Activated CD4-positive, alpha-beta T cell treated with anti-CD3 and anti-CD28 coated beads, Interleukin-2, amount 10 ng/mL, durations not matched to agents 7 days and 5 days (primary cell): ENCODE results near the gene ITCH. TPM values are rescaled to one million over a fixed set of nuclear protein-coding genes. Genes with fewer than 3 reads are reported as not detected.
"Not testable (repeated sequence)": the region's sequence is repeated elsewhere in the genome, so short reads cannot be mapped to it uniquely, and the experiment has no call there.

Experiments
- CTCF ChIA-PET: fragments of 350-600 bp; sonication (Branson Sonifier 250); formaldehyde crosslinking; loops from one replicate; lab custom pipeline; 2021; ENCODE audit warnings: antibody characterized with exemption; lab: Charles Lee
- POLR2A ChIA-PET: fragments of 350-600 bp; sonication (Branson Sonifier 250); formaldehyde crosslinking; loops from one replicate; lab custom pipeline; 2021; ENCODE audit warnings: antibody characterized with exemption; lab: Charles Lee
- DNase-seq: peaks from one replicate; pipeline ENCODE4 v3.0.0-alpha.2; 2020
- H3K27ac Mint-ChIP-seq: one replicate; pipeline ENCODE4 v1.8.0; 2021; ENCODE audit warnings: mild to moderate bottlenecking, moderate library complexity, mixed read lengths
- H3K27me3 Mint-ChIP-seq: one replicate; pipeline ENCODE4 v1.8.0; 2021; ENCODE audit warnings: mixed read lengths
- H3K36me3 Mint-ChIP-seq: one replicate; pipeline ENCODE4 v1.8.0; 2021; ENCODE audit warnings: low read depth, mixed read lengths
- H3K4me1 Mint-ChIP-seq: one replicate; pipeline ENCODE4 v1.8.0; 2021; ENCODE audit warnings: mixed read lengths
- H3K4me3 Mint-ChIP-seq: one replicate; pipeline ENCODE4 v1.8.0; 2021; ENCODE audit warnings: mild to moderate bottlenecking, moderate library complexity, mixed read lengths
- H3K9me3 Mint-ChIP-seq: one replicate; pipeline ENCODE4 v1.8.0; 2021; ENCODE audit warnings: mixed read lengths
- total RNA-seq, 2 experiments: library from RNA; stranded (reverse); gene quantifications; one replicate each; pipeline ENCODE4 v1.2.3, GENCODE V29; 2021

Gene ITCH
- total RNA-seq, 2 experiments from 2014 or later, result 46.9 to 48.5 TPM

DNA sequence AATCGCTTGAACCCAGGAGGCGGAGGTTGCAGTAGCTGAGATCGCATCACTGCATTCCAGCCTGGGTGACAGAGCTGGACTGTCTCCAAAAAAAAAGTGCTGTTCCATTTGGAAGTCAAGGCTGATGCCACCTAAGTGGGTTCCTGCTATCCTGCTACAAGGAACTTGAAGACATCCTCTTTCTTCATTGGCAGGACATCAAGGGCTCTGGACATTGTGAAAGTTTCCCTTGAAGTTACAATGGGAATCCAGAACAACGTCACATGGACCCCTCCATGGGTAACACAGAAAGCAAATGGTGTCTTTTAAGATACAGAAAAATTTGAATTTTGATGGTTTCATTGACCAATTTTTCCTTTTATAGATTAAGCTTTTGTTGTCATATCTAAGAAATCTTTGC lies 15.5 kb upstream of the ITCH start:
- peaks cover 7% of the 10 kb centered on the region for H3K4me1 Mint-ChIP-seq

DNA sequence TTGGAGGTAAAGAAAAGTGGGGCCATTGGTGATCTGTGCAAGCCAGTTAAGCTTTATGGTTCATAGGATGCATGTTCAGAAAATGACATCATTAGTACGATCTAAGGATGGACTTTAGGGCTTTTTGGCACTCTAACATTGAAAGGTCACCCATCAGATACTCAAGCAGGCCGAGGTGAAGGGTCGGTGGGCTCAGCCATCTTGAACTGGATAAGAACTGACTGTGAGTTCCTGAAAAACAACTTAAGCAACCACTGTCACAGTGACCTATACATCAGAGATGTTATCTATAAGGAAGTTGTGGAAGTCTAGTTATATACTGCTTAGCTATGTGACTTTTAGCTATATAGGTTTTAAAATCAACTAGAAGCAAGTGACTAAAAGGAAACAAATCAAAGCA lies 13.0 kb upstream of the ITCH start:
- Mint-ChIP-seq H3K36me3 (no peaks in the 10 kb centered on the region), H3K9me3 (no peaks in the 10 kb centered on the region), H3K27me3 (no peaks in the 10 kb centered on the region), H3K4me1 (peaks cover 7% of the 10 kb centered on the region), H3K4me3 (no peak overlapping the region), H3K27ac (no peak overlapping the region)
- no peak for DNase-seq
- ChIA-PET POLR2A (no interaction called here), CTCF (interaction anchor here (0.7 to 2.5 kb wide), 3 partner anchors 12 to 37 kb away, joined by 3 to 12 read pairs (median 8); no protein-coding TSS in a partner anchor)

More for the DNA sequence above, 15.5 kb upstream of the ITCH start:
- no peak overlapping the region for H3K4me3 Mint-ChIP-seq
- no peak for DNase-seq
- H3K9me3 Mint-ChIP-seq, result no peaks in the 10 kb centered on the region
- CTCF ChIA-PET, result interaction anchor here (0.7 to 2.5 kb wide), 3 partner anchors 10 to 604 kb away, joined by 4 to 12 read pairs (median 4); partner anchors contain the start of gene ITCH
- no peaks in the 10 kb centered on the region for H3K27me3 Mint-ChIP-seq
- no peaks in the 10 kb centered on the region for H3K36me3 Mint-ChIP-seq
- POLR2A ChIA-PET, result no interaction called here
- H3K27ac Mint-ChIP-seq, result no peak overlapping the region

DNA sequence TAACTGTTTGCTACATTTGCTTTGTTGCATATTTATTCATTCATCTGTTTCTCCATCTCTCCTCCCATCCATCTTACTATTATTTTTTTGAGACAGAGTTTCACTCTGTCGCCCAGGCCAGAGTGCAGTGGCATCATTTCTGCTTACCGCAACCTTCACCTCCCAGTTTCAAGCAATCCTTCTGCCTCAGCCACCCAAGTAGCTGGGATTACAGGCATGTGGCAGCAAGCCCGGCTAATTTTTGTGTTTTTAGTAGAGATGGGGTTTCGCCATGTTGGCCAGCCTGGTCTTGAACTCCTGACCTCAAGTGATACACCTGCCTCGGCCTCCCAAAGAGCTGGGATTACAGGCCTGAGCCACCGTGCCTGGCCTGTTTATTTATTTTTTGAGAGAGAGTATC lies 9.6 kb upstream of the ITCH start:
- H3K9me3 Mint-ChIP-seq, H3K27me3 Mint-ChIP-seq, H3K36me3 Mint-ChIP-seq, H3K4me1 Mint-ChIP-seq, DNase-seq, H3K27ac Mint-ChIP-seq, H3K4me3 Mint-ChIP-seq, CTCF ChIA-PET, POLR2A ChIA-PET: not testable (repeated sequence)

DNA sequence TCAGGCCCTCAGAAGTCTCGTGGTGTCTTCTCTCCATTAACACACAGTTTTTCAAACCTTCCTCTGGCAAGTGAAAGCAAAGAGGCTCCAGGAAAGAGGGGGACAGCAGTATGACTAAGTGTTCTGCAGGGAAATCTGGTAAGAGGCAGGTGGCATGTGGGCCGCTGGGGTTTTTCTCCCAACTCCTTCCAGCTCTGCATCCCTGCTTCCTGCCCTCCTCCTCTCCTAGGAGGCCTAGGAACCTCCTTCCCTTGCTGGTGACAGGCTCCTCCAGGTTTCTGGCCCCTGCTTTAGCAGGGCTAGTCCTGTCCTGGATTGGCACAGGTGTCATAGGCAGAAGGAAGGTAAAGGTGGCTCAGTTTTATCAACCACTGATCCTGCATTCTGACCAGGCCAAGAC lies 7.6 kb upstream of the ITCH start:
- Mint-ChIP-seq H3K4me3 (no peak overlapping the region), H3K27ac (no peak overlapping the region), H3K27me3 (no peaks in the 10 kb centered on the region), H3K4me1 (peaks cover 2% of the 10 kb centered on the region), H3K36me3 (no peaks in the 10 kb centered on the region), H3K9me3 (no peaks in the 10 kb centered on the region)
- ChIA-PET POLR2A (no interaction called here), CTCF (no interaction called here)
- no peak for DNase-seq

DNA sequence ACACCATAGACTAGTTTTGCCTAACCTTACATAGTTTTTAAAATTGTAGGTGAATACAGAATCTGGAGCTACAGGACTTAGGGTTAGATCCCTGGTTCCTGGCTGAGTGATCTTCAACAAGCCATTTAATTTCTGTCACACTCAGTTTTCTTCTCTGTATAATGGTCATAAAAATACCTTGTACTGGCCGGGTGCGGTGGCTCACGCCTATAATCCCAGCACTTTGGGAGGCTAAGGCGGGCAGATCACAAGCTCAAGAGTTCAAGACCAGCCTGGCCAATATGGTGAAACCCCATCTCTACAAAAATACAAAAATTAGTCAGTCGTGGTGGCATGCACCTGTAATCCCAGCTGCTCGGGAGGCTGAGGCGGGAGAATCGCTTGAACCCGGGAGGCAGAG lies 3.3 kb upstream of the ITCH start:
- H3K36me3 Mint-ChIP-seq, H3K27me3 Mint-ChIP-seq, H3K9me3 Mint-ChIP-seq, POLR2A ChIA-PET, H3K27ac Mint-ChIP-seq, H3K4me3 Mint-ChIP-seq, DNase-seq, CTCF ChIA-PET: not testable (repeated sequence)
- H3K4me1 Mint-ChIP-seq, result peaks cover 18% of the 10 kb centered on the region

DNA sequence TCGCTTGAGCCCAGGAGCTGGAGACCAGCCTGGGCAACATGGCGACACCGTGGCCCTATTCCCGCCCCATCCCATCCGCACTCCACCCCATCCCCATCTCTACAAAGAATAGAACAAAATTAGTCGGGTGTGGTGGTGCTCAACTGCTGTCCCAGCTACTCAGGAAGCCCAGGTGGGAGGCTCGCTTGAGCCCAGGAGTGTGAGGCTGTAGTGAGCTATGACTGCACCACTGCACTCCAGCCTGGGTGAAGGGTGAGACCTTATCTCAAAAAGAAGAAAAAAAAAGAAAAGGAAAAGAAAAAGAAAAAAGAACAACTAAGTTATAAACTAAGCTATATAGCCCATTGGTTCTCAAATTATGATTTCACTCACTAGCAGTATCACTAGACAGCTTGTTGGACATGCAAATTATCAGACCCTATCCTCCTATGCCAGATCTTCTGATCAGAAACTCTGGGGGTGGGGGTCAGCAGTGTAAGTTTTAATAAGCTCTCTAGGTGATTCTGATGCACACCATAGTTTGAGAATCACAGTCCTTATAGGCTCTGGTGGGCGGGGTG lies 491 bp upstream of the ITCH start:
- Mint-ChIP-seq H3K36me3 (peaks cover 20% of the 10 kb centered on the region), H3K4me3 (peak overlapping the region; percentile 91), H3K27me3 (no peaks in the 10 kb centered on the region), H3K4me1 (peaks cover 40% of the 10 kb centered on the region), H3K27ac (peak overlapping the region; percentile 96), H3K9me3 (no peaks in the 10 kb centered on the region)
- POLR2A ChIA-PET, result interaction anchor here (0.6 to 2.3 kb wide), 2 partner anchors 23 to 153 kb away, joined by 3 to 7 read pairs; no protein-coding TSS in a partner anchor
- DNase-seq, result no peak
- CTCF ChIA-PET, result interaction anchor here (0.6 to 2.6 kb wide), 10 partner anchors 9 to 991 kb away, joined by 3 to 11 read pairs (median 4); partner anchors contain the start of gene DYNLRB1

DNA sequence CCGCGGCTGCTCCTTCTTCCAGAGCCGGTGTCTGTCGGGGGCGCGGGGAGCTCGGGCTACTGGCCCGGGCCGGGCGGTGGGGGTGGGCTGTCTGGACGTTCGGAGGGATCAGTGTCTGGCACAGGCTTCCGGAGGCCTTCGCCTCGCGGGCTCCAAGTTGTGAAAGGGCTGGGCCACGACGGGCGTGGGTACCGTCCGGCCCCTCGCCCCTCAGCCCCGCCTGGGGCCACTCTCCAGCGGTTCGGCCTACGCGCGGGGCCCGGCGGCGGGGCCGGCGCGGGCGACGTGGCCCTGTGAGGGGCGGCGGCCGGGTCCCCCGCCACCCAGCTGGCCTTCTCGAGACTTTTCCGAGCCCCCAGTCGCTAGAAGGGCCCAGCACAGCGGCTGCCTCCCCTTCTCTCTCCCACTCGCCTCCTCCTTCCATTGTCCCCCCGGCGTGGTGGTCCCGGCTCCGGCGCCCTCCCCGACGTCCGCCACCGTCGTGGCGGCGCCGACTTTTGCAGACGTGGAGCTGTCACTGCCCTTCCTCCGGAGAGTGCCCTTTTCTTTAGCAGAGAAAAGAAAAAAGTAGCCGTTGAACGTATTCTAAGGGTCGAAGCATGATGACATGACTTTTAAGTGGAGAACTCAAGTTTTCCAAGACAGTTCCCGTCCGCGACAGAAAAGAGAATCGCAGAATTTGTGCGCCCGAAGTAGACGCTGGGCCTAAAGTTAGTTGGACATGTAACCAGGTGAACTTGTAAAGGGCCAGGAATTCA lies 571 bp downstream of the ITCH start:
- Mint-ChIP-seq H3K4me1 (peaks cover 50% of the 10 kb centered on the region), H3K9me3 (no peaks in the 10 kb centered on the region), H3K36me3 (peaks cover 29% of the 10 kb centered on the region), H3K4me3 (peak overlapping the region; percentile 91), H3K27me3 (no peaks in the 10 kb centered on the region), H3K27ac (peak overlapping the region; percentile 96)
- ChIA-PET POLR2A (interaction anchor here (2.3 kb wide), 1 partner anchor 152 kb away, joined by 7 read pairs; no protein-coding TSS in a partner anchor), CTCF (interaction anchor here (0.6 to 2.6 kb wide), 7 partner anchors 16 to 990 kb away, joined by 3 to 11 read pairs (median 4); partner anchors contain the start of gene DYNLRB1)
- no peak for DNase-seq

DNA sequence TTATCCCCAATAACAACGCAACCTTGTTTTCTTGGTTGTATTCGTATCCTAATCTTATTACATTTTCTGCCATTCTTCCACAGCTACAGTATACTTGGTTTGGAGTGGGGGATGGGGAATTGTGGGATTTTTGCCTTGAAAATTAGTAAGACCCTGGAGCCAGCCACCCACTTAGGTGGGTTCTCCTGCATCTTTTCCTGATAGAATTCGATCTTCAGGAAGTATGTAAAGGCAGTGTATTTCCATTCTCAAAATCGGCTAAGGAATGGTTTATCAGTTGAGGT lies 1.1 kb downstream of the ITCH start:
- POLR2A ChIA-PET, result interaction anchor here (2.3 kb wide), 1 partner anchor 151 kb away, joined by 7 read pairs; no protein-coding TSS in a partner anchor
- DNase-seq, result no peak
- Mint-ChIP-seq H3K4me1 (peaks cover 55% of the 10 kb centered on the region), H3K9me3 (no peaks in the 10 kb centered on the region), H3K27ac (peak overlapping the region; percentile 90), H3K36me3 (peaks cover 34% of the 10 kb centered on the region), H3K4me3 (peak overlapping the region; percentile 91), H3K27me3 (no peaks in the 10 kb centered on the region)
- CTCF ChIA-PET, result interaction anchor here (0.6 to 2.6 kb wide), 3 partner anchors 52 to 172 kb away, joined by 3 to 11 read pairs (median 4); partner anchors contain the start of gene DYNLRB1

DNA sequence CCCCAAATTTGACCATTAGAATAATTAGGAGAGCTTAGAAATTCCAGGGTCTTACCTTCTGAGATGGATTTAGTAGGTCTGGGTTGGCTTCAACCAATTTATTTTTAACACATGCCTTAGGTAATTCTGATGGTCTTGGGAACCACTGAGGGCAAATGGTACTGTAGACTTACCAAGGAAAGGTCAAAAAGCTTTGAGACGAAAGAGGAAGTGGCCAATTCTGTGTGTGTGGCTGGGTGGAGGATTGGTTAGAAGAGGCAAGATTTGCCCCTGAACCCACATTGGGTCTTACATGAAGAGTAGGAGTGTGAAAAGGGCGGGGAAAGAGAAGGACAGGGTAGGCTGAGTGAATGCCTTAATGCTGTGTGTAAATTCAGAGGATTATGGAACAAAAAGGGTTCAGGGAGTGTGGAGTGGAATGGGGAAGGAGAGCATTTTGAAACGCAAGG lies 2.7 kb downstream of the ITCH start:
- peaks cover 63% of the 10 kb centered on the region for H3K4me1 Mint-ChIP-seq

DNA sequence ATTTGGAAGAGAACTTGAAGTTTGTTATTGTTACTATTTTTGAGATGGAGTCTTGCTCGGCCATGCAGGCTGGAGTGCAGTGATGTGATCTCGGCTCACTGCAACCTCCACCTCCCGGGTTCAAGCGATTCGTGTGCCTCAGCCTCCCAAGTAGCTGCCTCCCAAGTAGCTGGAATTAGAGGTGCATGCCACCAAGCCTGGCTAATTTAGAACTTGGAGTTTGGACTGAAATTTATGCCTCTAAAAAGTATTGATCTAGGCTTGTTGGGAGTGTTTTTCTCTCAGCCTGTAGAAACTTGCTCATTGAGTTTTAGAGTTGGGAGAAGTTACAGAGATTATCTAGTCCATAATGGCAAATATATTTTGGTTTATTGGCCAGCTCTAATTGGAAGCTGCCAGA lies 4.1 kb downstream of the ITCH start:
- Mint-ChIP-seq H3K4me1 (peaks cover 62% of the 10 kb centered on the region), H3K4me3 (no peak overlapping the region), H3K36me3 (peaks cover 53% of the 10 kb centered on the region), H3K27ac (no peak overlapping the region), H3K9me3 (no peaks in the 10 kb centered on the region), H3K27me3 (no peaks in the 10 kb centered on the region)
- ChIA-PET CTCF (interaction anchor here (0.7 to 5.4 kb wide), 4 partner anchors 14 to 95 kb away, joined by 3 to 21 read pairs (median 4); no protein-coding TSS in a partner anchor), POLR2A (interaction anchor here (0.6 to 0.7 kb wide), 2 partner anchors 26 to 163 kb away, joined by 3 to 4 read pairs; no protein-coding TSS in a partner anchor)
- no peak for DNase-seq

More for the DNA sequence above, 2.7 kb downstream of the ITCH start:
- Mint-ChIP-seq H3K36me3 (peaks cover 50% of the 10 kb centered on the region), H3K9me3 (no peaks in the 10 kb centered on the region), H3K4me3 (peak overlapping the region; percentile 22), H3K27ac (peak overlapping the region; percentile 10), H3K27me3 (no peaks in the 10 kb centered on the region)
- CTCF ChIA-PET, result interaction anchor here (0.7 to 5.4 kb wide), 3 partner anchors 53 to 177 kb away, joined by 3 to 21 read pairs (median 3); no protein-coding TSS in a partner anchor
- POLR2A ChIA-PET, result no interaction called here
- DNase-seq, result peak; percentile 29

DNA sequence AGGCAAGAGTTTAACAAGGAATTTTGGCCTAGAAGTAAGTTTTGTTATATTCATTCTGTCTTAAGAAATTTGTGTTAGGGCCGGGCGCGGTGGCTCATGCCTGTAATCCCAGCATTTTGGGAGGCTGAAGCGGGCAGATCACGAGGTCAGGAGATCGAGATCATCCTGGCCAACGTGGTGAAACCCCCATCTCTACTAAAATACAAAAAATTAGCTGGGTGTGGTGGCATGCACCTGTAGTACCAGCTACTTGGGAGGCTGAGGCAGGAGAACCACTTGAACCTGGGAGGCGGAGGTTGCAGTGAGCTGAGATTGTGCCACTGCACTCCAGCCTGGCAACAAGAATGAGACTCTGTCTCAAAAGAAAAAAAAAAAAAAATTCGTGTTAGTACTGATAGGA lies 4.8 kb downstream of the ITCH start:
- not testable (repeated sequence) for H3K4me3 Mint-ChIP-seq, H3K27ac Mint-ChIP-seq, H3K27me3 Mint-ChIP-seq, DNase-seq, H3K9me3 Mint-ChIP-seq
- H3K36me3 Mint-ChIP-seq, result peaks cover 55% of the 10 kb centered on the region
- CTCF ChIA-PET, result interaction anchor here (0.6 to 5.4 kb wide), 5 partner anchors 35 to 648 kb away, joined by 3 to 21 read pairs (median 4); no protein-coding TSS in a partner anchor
- POLR2A ChIA-PET, result interaction anchor here (0.6 kb wide), 1 partner anchor 164 kb away, joined by 3 read pairs; no protein-coding TSS in a partner anchor
- peaks cover 56% of the 10 kb centered on the region for H3K4me1 Mint-ChIP-seq

DNA sequence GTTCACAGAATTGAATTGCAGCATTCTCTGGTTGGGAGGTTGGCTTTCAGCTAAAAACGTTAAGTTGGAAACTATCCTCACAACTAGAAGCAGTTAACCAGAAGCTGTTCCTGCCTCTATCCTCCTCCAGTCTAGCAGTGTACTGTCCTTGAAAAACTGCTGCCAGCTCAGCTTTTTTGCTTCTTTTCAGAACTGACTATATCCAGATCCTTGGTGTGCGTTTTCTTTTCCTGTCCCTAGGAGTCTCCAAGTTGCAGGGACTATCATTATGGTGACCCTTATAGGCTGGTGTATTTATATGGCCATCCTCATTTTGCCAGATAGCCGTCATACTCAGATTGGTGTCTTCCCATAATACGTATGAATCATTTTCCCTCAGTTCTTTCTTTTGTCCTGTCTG lies 5.5 kb downstream of the ITCH start:
- Mint-ChIP-seq H3K36me3 (peaks cover 53% of the 10 kb centered on the region), H3K4me1 (peaks cover 53% of the 10 kb centered on the region), H3K9me3 (no peaks in the 10 kb centered on the region), H3K4me3 (no peak overlapping the region), H3K27me3 (no peaks in the 10 kb centered on the region), H3K27ac (peak overlapping the region; percentile 63)
- no peak for DNase-seq
- ChIA-PET CTCF (interaction anchor here (1.2 to 5.4 kb wide), 2 partner anchors 18 to 56 kb away, joined by 3 to 21 read pairs; no protein-coding TSS in a partner anchor), POLR2A (no interaction called here)
